HepG2 (cell line): Measurements from ENCODE around the gene PRDM12. TPM values are rescaled to one million over a fixed set of nuclear protein-coding genes. Genes with fewer than 3 reads are reported as not detected.

ENCODE experiments used
- BCL6 ChIP-seq: IDR thresholded peaks from 2 replicates; pipeline ENCODE4 v1.6.1; 2016; ENCODE audit warnings: missing genetic modification reagents, missing compliant biosample characterization
- KMT2A ChIP-seq: sonication (generic); formaldehyde crosslinking; IDR thresholded peaks from 2 replicates; pipeline ENCODE4 v1.4.0; 2020; ENCODE audit warnings: missing genetic modification reagents
- MZF1 ChIP-seq: sonication (generic); formaldehyde crosslinking; IDR thresholded peaks from 2 replicates; pipeline ENCODE4 v1.8.1; 2023; ENCODE audit warnings: mild to moderate bottlenecking, missing genetic modification reagents, borderline replicate concordance
- RFXANK ChIP-seq: IDR thresholded peaks from 2 replicates; pipeline ENCODE4 v1.6.1; 2016
- TAF15 ChIP-seq: fragments of 200-400 bp; formaldehyde crosslinking; IDR thresholded peaks from one replicate; pipeline ENCODE4 v1.6.1; 2018; ENCODE audit warnings: mild to moderate bottlenecking, low read depth, low read length; ENCODE audit not compliant: poor library complexity, severe bottlenecking
- ZNF383 ChIP-seq: sonication (generic); formaldehyde crosslinking; IDR thresholded peaks from 2 replicates; pipeline ENCODE4 v1.4.0; 2020; ENCODE audit warnings: missing genetic modification reagents, mild to moderate bottlenecking, borderline replicate concordance
- ZNF563 ChIP-seq: sonication (generic); formaldehyde crosslinking; IDR thresholded peaks from 2 replicates; pipeline ENCODE4 v1.8.0; 2022; ENCODE audit warnings: mild to moderate bottlenecking, moderate library complexity, missing genetic modification reagents
- ZNF879 ChIP-seq: sonication (generic); formaldehyde crosslinking; IDR thresholded peaks from 2 replicates; pipeline ENCODE4 v1.8.1; 2023; ENCODE audit warnings: missing genetic modification reagents
- ZSCAN22 ChIP-seq: sonication (generic); formaldehyde crosslinking; IDR thresholded peaks from 2 replicates; pipeline ENCODE4 v1.4.0; 2020; ENCODE audit warnings: mild to moderate bottlenecking, missing genetic modification reagents
- ZSCAN31 ChIP-seq: sonication (generic); formaldehyde crosslinking; IDR thresholded peaks from 2 replicates; pipeline ENCODE4 v1.5.0; 2020; ENCODE audit warnings: low read depth, mild to moderate bottlenecking, missing genetic modification reagents
- polyA plus RNA-seq, 8 experiments: library from polyadenylated mRNA; depleted of rRNA in 3 of 8; stranded (reverse) in 7 of 8; unstranded in 1 of 8; fragments of >200 nt; fragmentation: Illumina TruSeq in 4 of 8; extraction: Trizol in 4 of 8; gene quantifications; 2 replicates each; pipeline versions ENCODE4 v1.2.1 to v1.2.3, GENCODE V29; 2011 to 2016; ENCODE audit warnings: low read depth in 4 of 8, missing spikeins in 1 of 8, mixed read lengths in 1 of 8; ENCODE audit not compliant: insufficient read depth in 1 of 8
- total RNA-seq, 5 experiments: library from RNA; depleted of rRNA; stranded (reverse); fragments of >200 nt; fragmentation: Illumina TruSeq; extraction: Trizol; gene quantifications; 2 replicates each; pipeline ENCODE4 v1.2.3, GENCODE V29; 2016; ENCODE audit warnings: low read depth in 1 of 5
- TF ChIP-seq, protein P1 (sequence below): sonication (generic); formaldehyde crosslinking; IDR thresholded peaks from 2 replicates; pipeline ENCODE4 v1.5.1; 2020; ENCODE audit warnings: missing genetic modification reagents, mild to moderate bottlenecking, borderline replicate concordance
- TF ChIP-seq, protein P2 (sequence below): sonication (generic); formaldehyde crosslinking; IDR thresholded peaks from 2 replicates; pipeline ENCODE4 v1.4.0; 2020; ENCODE audit warnings: missing genetic modification reagents
- TF ChIP-seq, protein P3 (sequence below), 2 experiments: IDR thresholded peaks; 2 replicates each; pipeline ENCODE4 v1.6.1; 2011 to 2012; ENCODE audit warnings: low read length in 2 of 2, borderline replicate concordance in 1 of 2, low read depth in 1 of 2, mild to moderate bottlenecking in 1 of 2, moderate library complexity in 1 of 2
- TF ChIP-seq, protein P4 (sequence below): sonication (generic); formaldehyde crosslinking; IDR thresholded peaks from 2 replicates; pipeline ENCODE4 v1.4.0; 2020; ENCODE audit warnings: low read depth, missing genetic modification reagents
- TF ChIP-seq, protein P5 (sequence below): sonication (generic); formaldehyde crosslinking; IDR thresholded peaks from 2 replicates; pipeline ENCODE4 v1.9.0; 2021; ENCODE audit warnings: missing genetic modification reagents, mild to moderate bottlenecking, borderline replicate concordance

PRDM12 gene
- total and polyA plus RNA-seq, 2 of the 13 experiments (the other 11 are each of a cell fraction or from before 2014, with no cell fraction given), result 0.04 to 0.07 TPM

DNA sequence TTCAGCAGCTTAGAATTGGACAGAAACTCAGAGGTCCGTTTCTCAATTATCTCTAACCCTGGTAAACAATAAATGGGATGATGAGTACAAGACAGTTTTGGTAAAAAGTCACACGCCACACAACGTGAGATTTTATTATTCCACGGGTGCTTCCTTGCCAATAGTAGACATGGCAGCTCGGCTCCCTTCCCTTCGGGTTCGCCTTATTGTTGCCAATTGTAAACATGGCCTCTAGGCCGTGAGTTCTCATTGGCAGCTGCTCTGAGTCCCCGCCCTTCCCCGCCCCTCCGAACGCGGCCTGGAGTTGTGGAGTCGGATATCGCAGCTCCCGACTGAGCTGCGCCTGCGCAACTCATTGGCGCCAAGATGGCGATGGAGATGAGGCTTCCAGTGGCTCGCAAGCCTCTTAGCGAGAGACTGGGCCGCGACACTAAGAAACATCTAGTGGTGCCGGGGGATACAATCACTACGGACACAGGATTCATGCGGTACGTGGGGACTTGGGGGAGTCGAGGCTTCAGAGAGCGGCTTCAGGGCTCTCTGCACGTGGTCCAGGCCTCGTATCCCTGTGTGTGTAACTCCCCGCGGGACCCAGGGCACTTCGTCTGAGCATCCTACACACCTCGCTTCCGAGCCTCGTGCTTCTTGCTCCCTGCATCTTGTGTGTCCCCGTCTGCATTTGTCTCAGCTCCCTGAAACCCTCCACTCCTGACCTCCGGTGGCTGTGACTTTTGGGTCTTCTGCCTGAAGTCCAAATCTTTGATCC is 29.2 kb downstream of the PRDM12 start, which contains the start of gene EXOSC2 (continued):
- TF ChIP-seq ZSCAN22, result no peak
- no peak for TF ChIP-seq TAF15
- no peak; the same call in 1 of the 2 replicates for TF ChIP-seq RFXANK (CRISPR knock-in tag)
- TF ChIP-seq ZSCAN31 (CRISPR knock-in tag), result no peak; the same call in 1 of the 2 replicates
- TF ChIP-seq, protein P1, sequence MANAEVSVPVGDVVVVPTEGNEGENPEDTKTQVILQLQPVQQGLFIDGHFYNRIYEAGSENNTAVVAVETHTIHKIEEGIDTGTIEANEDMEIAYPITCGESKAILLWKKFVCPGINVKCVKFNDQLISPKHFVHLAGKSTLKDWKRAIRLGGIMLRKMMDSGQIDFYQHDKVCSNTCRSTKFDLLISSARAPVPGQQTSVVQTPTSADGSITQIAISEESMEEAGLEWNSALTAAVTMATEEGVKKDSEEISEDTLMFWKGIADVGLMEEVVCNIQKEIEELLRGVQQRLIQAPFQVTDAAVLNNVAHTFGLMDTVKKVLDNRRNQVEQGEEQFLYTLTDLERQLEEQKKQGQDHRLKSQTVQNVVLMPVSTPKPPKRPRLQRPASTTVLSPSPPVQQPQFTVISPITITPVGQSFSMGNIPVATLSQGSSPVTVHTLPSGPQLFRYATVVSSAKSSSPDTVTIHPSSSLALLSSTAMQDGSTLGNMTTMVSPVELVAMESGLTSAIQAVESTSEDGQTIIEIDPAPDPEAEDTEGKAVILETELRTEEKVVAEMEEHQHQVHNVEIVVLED (CRISPR knock-in tag), result peak; percentile 67; the same call in 1 of the 2 replicates
- TF ChIP-seq ZNF383 (CRISPR knock-in tag), result no peak
- TF ChIP-seq MZF1, result no peak
- TF ChIP-seq, protein P2, sequence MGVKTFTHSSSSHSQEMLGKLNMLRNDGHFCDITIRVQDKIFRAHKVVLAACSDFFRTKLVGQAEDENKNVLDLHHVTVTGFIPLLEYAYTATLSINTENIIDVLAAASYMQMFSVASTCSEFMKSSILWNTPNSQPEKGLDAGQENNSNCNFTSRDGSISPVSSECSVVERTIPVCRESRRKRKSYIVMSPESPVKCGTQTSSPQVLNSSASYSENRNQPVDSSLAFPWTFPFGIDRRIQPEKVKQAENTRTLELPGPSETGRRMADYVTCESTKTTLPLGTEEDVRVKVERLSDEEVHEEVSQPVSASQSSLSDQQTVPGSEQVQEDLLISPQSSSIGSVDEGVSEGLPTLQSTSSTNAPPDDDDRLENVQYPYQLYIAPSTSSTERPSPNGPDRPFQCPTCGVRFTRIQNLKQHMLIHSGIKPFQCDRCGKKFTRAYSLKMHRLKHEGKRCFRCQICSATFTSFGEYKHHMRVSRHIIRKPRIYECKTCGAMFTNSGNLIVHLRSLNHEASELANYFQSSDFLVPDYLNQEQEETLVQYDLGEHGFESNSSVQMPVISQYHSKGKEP (CRISPR knock-in tag), result no peak
- peak; percentile 73 for TF ChIP-seq KMT2A (CRISPR knock-in tag)
- TF ChIP-seq BCL6 (CRISPR knock-in tag), result no peak
- 0 out of 2 replicates have a peak, but pooled peaks have one; percentile 77 for TF ChIP-seq ZNF563 (CRISPR knock-in tag)
- TF ChIP-seq, protein P3, sequence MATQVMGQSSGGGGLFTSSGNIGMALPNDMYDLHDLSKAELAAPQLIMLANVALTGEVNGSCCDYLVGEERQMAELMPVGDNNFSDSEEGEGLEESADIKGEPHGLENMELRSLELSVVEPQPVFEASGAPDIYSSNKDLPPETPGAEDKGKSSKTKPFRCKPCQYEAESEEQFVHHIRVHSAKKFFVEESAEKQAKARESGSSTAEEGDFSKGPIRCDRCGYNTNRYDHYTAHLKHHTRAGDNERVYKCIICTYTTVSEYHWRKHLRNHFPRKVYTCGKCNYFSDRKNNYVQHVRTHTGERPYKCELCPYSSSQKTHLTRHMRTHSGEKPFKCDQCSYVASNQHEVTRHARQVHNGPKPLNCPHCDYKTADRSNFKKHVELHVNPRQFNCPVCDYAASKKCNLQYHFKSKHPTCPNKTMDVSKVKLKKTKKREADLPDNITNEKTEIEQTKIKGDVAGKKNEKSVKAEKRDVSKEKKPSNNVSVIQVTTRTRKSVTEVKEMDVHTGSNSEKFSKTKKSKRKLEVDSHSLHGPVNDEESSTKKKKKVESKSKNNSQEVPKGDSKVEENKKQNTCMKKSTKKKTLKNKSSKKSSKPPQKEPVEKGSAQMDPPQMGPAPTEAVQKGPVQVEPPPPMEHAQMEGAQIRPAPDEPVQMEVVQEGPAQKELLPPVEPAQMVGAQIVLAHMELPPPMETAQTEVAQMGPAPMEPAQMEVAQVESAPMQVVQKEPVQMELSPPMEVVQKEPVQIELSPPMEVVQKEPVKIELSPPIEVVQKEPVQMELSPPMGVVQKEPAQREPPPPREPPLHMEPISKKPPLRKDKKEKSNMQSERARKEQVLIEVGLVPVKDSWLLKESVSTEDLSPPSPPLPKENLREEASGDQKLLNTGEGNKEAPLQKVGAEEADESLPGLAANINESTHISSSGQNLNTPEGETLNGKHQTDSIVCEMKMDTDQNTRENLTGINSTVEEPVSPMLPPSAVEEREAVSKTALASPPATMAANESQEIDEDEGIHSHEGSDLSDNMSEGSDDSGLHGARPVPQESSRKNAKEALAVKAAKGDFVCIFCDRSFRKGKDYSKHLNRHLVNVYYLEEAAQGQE (IDR thresholded peaks at IDR 0.05; ENCODE audit: borderline replicate concordance in 1 of 2, low read depth in 1 of 2, low read length in 2 of 2), result peak in 1 of 2 experiments; percentile 58; a peak in 2 of 4 replicates
- TF ChIP-seq, protein P4, sequence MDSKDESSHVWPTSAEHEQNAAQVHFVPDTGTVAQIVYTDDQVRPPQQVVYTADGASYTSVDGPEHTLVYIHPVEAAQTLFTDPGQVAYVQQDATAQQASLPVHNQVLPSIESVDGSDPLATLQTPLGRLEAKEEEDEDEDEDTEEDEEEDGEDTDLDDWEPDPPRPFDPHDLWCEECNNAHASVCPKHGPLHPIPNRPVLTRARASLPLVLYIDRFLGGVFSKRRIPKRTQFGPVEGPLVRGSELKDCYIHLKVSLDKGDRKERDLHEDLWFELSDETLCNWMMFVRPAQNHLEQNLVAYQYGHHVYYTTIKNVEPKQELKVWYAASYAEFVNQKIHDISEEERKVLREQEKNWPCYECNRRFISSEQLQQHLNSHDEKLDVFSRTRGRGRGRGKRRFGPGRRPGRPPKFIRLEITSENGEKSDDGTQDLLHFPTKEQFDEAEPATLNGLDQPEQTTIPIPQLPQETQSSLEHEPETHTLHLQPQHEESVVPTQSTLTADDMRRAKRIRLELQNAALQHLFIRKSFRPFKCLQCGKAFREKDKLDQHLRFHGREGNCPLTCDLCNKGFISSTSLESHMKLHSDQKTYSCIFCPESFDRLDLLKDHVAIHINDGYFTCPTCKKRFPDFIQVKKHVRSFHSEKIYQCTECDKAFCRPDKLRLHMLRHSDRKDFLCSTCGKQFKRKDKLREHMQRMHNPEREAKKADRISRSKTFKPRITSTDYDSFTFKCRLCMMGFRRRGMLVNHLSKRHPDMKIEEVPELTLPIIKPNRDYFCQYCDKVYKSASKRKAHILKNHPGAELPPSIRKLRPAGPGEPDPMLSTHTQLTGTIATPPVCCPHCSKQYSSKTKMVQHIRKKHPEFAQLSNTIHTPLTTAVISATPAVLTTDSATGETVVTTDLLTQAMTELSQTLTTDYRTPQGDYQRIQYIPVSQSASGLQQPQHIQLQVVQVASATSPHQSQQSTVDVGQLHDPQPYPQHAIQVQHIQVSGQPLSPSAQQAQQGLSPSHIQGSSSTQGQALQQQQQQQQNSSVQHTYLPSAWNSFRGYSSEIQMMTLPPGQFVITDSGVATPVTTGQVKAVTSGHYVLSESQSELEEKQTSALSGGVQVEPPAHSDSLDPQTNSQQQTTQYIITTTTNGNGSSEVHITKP (CRISPR knock-in tag), result no peak
- no peak for TF ChIP-seq ZNF879 (CRISPR knock-in tag)
- TF ChIP-seq, protein P5, sequence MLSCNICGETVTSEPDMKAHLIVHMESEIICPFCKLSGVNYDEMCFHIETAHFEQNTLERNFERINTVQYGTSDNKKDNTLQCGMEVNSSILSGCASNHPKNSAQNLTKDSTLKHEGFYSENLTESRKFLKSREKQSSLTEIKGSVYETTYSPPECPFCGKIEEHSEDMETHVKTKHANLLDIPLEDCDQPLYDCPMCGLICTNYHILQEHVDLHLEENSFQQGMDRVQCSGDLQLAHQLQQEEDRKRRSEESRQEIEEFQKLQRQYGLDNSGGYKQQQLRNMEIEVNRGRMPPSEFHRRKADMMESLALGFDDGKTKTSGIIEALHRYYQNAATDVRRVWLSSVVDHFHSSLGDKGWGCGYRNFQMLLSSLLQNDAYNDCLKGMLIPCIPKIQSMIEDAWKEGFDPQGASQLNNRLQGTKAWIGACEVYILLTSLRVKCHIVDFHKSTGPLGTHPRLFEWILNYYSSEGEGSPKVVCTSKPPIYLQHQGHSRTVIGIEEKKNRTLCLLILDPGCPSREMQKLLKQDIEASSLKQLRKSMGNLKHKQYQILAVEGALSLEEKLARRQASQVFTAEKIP, result no peak
